GM19351 (cell line): ENCODE data around the gene BDH1.
A peak's percentile ranks its signal among the peaks of the same experiment; 100 is the strongest.
"Not testable (repeated sequence)": the region's sequence is repeated elsewhere in the genome, so short reads cannot be mapped to it uniquely, and the experiment has no call there.

Source experiments
- ATAC-seq: cut with Tn5 transposase; IDR thresholded peaks from one replicate; pipeline ENCODE4 v1.9.1; 2021; ENCODE audit warnings: mild to moderate bottlenecking, moderate library complexity; ENCODE audit not compliant: unreplicated experiment

BDH1 gene

GRCh38 chr3:197578376-197578775, 22.6 kb upstream of the BDH1 start:
- ATAC-seq: no peak

GRCh38 chr3:197577366-197578074, 21.8 kb upstream of the BDH1 start:
- no peak for ATAC-seq

- ATAC-seq: no peak
These were observed 21.1 kb upstream of the BDH1 start for GRCh38 chr3:197576838-197577237.

GRCh38 chr3:197575362-197575761, 19.6 kb upstream of the BDH1 start:
- no peak for ATAC-seq

GRCh38 chr3:197574396-197574991, 18.7 kb upstream of the BDH1 start:
- not testable (repeated sequence) for ATAC-seq

- no peak for ATAC-seq
These were observed 17.4 kb upstream of the BDH1 start for GRCh38 chr3:197573048-197573767.

- not testable (repeated sequence) for ATAC-seq
These were observed 16.1 kb upstream of the BDH1 start for GRCh38 chr3:197571880-197572172.

- ATAC-seq: not testable (repeated sequence)
These were observed 15.5 kb upstream of the BDH1 start for GRCh38 chr3:197571074-197571879.

GRCh38 chr3:197569433-197569832, 13.7 kb upstream of the BDH1 start:
- ATAC-seq: not testable (repeated sequence)

- ATAC-seq: no peak
These were observed 12.3 kb upstream of the BDH1 start for GRCh38 chr3:197567904-197568681.

- not testable (repeated sequence) for ATAC-seq
These were observed 10.4 kb upstream of the BDH1 start for GRCh38 chr3:197566155-197566554.

- ATAC-seq: no peak
These were observed 8.5 kb upstream of the BDH1 start for GRCh38 chr3:197564097-197564843.

GRCh38 chr3:197562398-197563251, 6.9 kb upstream of the BDH1 start:
- ATAC-seq: no peak

- ATAC-seq: no peak
These were observed 6.2 kb upstream of the BDH1 start for GRCh38 chr3:197561926-197562325.

- ATAC-seq: no peak
These were observed 3.9 kb upstream of the BDH1 start for GRCh38 chr3:197559651-197560050.

GRCh38 chr3:197554562-197555280, 1.0 kb downstream of the BDH1 start:
- peak; percentile 95 for ATAC-seq

GRCh38 chr3:197554196-197554561, 1.6 kb downstream of the BDH1 start:
- peak; percentile 0 for ATAC-seq

GRCh38 chr3:197552198-197552597, 3.6 kb downstream of the BDH1 start:
- no peak for ATAC-seq
